ENCODE data around the gene ATG101.
"Not testable (repeated sequence)": the region's sequence is repeated elsewhere in the genome, so short reads cannot be mapped to it uniquely, and the experiment has no call there.

- TF ChIP-seq CTCF (IDR thresholded peaks at IDR 0.05); POLR2AphosphoS5 (IDR thresholded peaks at IDR 0.05; ENCODE audit: low read depth, low read length): not testable (repeated sequence)
These were observed 46.7 kb downstream of the ATG101 start for GRCh38 chr12:52116222-52117125.
